SJSA1 (cell line): ENCODE results near the gene NDUFA12. TPM values are rescaled to one million over a fixed set of nuclear protein-coding genes. Genes with fewer than 3 reads are reported as not detected.

ENCODE experiments used
- DNase-seq, 2 experiments: peaks; one replicate each; pipeline ENCODE4 v3.0.0-alpha.2; 2015 to 2020; ENCODE audit warnings: low spot score in 2 of 2, low read depth in 1 of 2
- H3K27ac ChIP-seq: fragments of 250-450 bp; sonication (Bioruptor Pico); 2 replicates; pipeline ENCODE4 v1.5.1; 2020; ENCODE audit warnings: mild to moderate bottlenecking, moderate library complexity
- H3K27me3 ChIP-seq: fragments of 250-450 bp; sonication (Bioruptor Pico); replicated peaks from 2 replicates; pipeline ENCODE4 v1.5.1; 2020; ENCODE audit warnings: mild to moderate bottlenecking, moderate library complexity
- H3K36me3 ChIP-seq: fragments of 250-450 bp; sonication (Bioruptor Pico); 2 replicates; pipeline ENCODE4 v1.5.1; 2020; ENCODE audit warnings: mild to moderate bottlenecking
- H3K4me1 ChIP-seq: fragments of 250-450 bp; sonication (Bioruptor Pico); replicated peaks from 2 replicates; pipeline ENCODE4 v1.6.1; 2021; ENCODE audit warnings: mild to moderate bottlenecking
- H3K4me3 ChIP-seq: fragments of 250-450 bp; sonication (Bioruptor Pico); 2 replicates; pipeline ENCODE4 v1.5.1; 2020; ENCODE audit warnings: mild to moderate bottlenecking
- H3K9me3 ChIP-seq: fragments of 250-450 bp; sonication (Bioruptor Pico); replicated peaks from 2 replicates; pipeline ENCODE4 v1.5.1; 2020; ENCODE audit warnings: mild to moderate bottlenecking
- total RNA-seq: library from RNA; depleted of rRNA; stranded (reverse); fragments of >200 nt; shearing (Covaris generic); gene quantifications from 2 replicates; pipeline ENCODE4 v1.2.3, GENCODE V29; 2014; rRNA removed

The NDUFA12 gene
- total RNA-seq = 283 and 390 TPM in 2 replicates

DNA sequence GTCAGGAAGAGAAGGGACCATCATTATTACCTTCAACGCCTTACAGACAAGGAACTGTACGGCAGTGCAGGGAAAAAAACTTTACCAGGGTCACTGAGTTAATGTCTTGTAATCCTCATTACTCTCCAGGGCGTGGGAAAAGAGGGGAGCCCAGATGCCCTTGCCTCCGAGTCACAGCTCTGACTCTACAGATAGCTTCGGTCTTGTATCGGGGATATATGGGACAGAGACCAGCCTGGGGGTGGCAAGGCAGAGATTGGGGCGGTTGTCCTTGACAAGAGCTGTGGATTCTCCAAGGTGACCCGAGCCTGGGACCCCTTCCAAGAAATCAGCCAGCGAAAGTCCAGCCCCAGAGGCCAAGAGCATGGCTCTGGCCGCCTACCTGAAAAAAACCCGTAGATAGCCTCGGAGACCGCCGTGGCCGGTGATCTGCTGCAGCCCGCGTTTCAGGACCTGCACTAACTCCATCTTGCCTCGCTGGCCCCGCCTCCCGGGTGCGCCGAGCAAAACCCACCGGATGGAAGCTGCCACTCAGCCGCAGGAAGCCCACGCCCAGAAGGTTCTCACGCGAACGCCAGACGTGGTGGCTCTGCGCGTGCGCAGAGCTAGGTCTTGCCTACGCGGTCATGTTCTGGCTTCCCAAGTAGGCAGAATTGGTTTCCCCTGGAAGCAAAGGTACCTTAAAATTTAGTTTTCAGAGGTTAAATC is at the start of gene NDUFA12:
TSS of gene NDUFA12 (minus strand) at position 485 of the 708 bp plus-strand sequence. CDS start at position 468, 17 bp downstream.
- peak; percentile 84 to 96 for DNase-seq
- H3K4me1 ChIP-seq = peaks cover 33% of the 10 kb centered on the region

DNA sequence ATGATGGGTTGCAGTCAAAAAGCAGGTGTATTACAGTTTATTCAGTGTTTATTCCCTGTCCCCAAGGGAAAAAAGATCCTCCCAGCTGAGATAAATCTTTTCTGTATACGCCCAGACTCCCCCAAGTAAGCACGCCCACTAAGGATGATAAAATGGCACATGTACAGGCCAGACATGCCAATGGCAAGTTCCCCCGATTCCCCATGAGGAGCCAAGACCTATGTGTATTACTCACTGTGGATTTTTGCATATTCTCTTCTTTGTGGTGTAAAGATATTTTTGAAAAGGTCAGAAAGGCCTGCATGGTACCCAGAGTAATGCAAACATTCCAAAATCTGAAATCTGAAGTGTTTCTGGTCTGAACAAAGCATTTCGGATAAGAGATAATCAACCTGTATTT is 47.7 kb upstream of the NDUFA12 start:
- no peak for DNase-seq
- Histone ChIP-seq H3K4me1 (no peaks in the 10 kb centered on the region), H3K36me3 (peaks cover 48% of the 10 kb centered on the region), H3K27ac (no peak overlapping the region), H3K4me3 (no peak overlapping the region), H3K27me3 (no peaks in the 10 kb centered on the region), H3K9me3 (no peaks in the 10 kb centered on the region)

More for the DNA sequence above, at the start of gene NDUFA12:
- no peaks in the 10 kb centered on the region for H3K27me3 ChIP-seq
- peak within 1 kb of the TSS; percentile 56 for H3K4me3 ChIP-seq
- H3K27ac ChIP-seq = peak within 1 kb of the TSS; percentile 68
- peaks cover 7% of the 10 kb centered on the region; the same call in 1 of the 2 replicates for H3K9me3 ChIP-seq
- peaks cover 30% of the 10 kb centered on the region for H3K36me3 ChIP-seq

DNA sequence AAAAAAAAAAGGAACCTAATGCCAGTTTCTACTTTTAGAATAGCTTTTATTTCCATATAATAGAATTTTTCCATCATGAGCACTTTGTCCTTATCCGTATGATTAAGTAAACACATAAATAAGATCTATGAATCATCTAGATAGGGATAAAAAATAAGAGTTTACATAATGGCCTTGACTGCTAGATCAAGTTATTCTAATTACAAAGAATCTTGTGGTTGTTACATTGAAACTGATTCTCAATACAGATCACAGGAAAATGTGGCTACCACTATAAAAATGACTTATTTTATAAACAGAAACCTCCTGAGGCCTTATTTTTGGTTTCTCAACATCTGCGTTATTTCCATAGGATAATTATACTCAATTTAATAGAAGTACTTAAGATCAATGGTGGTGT is 34.4 kb upstream of the NDUFA12 start:
- peak in 1 of 2 experiments; percentile 12 for DNase-seq
- no peaks in the 10 kb centered on the region for H3K27me3 ChIP-seq
- H3K4me3 ChIP-seq = no peak overlapping the region
- peaks cover 9% of the 10 kb centered on the region for H3K4me1 ChIP-seq
- no peak overlapping the region for H3K27ac ChIP-seq
- peaks cover 34% of the 10 kb centered on the region for H3K36me3 ChIP-seq
- H3K9me3 ChIP-seq = no peaks in the 10 kb centered on the region

DNA sequence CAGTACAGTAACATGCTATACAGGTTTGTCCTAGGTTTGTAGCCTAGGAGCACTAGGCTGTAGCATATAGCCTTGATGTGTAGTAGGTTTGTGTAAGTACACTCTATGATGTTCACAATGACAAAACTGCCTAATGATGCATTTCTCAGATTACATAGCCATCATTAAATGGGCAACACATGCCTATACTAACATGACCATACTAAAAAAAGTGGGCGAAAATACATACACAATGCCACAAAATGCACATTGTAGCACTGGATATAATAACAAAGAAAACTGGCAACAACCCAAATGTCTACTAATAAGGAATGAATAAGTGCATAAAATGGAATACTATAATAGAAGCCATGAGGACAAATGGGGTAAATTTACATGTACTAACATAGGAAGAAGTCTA is 31.3 kb upstream of the NDUFA12 start:
- Histone ChIP-seq H3K9me3 (no peaks in the 10 kb centered on the region), H3K27me3 (no peaks in the 10 kb centered on the region), H3K36me3 (peaks cover 35% of the 10 kb centered on the region), H3K27ac (no peak overlapping the region), H3K4me1 (peaks cover 9% of the 10 kb centered on the region), H3K4me3 (no peak overlapping the region)
- no peak for DNase-seq

DNA sequence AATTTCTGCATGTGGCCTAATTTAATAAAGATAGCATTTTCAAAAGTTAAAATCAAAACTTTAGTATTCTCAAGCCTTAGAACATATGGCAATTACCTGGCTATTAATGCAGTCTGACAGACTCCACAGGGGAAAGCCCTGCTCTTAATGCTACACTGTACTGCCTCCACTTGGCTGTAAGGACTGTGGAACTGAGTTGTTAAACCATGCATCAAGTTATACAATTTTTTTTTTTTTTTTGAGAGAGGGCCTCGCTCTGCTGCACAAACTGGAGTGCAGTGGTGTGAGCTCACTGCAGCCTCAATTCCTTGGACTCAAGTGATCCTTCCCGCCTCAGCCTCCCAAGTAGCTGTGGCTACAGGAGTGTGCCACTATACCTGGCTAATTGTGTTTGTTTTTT is 19.0 kb upstream of the NDUFA12 start:
- no peak for DNase-seq
- Histone ChIP-seq H3K4me3 (no peak overlapping the region), H3K27ac (no peak overlapping the region), H3K27me3 (no peaks in the 10 kb centered on the region), H3K36me3 (peaks cover 16% of the 10 kb centered on the region), H3K4me1 (no peaks in the 10 kb centered on the region), H3K9me3 (no peaks in the 10 kb centered on the region)

DNA sequence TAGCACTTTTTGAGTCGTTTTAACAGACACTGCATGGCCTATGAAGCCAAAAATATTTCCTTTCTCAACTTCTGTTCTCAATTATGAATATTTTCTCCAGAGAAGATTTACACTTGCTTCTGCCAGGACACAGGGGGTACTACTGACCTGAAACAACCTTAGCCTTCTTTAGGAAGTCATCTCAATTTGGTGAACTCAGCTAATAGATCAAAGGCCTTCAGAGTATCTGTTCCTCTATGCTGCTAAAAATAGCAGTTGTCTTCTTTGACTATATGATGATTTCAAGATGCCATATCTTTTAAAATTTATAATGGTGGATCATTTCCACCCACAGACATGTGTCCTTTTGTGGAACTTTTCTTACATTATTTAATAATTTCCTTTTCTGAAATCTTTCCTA is 14.0 kb upstream of the NDUFA12 start:
- H3K27ac ChIP-seq = no peak overlapping the region
- H3K36me3 ChIP-seq = peaks cover 3% of the 10 kb centered on the region; the same call in 1 of the 2 replicates
- H3K9me3 ChIP-seq = no peaks in the 10 kb centered on the region
- H3K4me3 ChIP-seq = no peak overlapping the region
- H3K4me1 ChIP-seq = no peaks in the 10 kb centered on the region
- no peaks in the 10 kb centered on the region for H3K27me3 ChIP-seq
- no peak for DNase-seq

DNA sequence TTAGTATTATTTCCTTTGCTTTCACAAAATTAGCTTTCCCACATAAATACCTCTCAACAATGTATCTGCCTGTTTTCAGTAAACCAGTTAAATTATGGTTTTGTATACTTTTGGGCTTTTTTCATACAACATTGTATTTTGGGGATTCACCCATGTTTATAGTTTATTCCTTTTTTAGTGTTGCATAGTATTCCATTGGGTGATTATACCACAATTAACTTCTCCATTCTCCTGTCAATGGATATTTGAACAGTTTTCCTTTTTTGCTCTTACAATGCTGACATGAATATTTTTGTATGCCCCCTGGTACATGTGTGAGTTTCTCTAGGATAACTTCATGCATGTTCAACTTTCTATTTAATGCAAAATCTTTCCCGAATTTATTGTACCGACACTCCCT is 12.6 kb upstream of the NDUFA12 start:
- Histone ChIP-seq H3K27me3 (no peaks in the 10 kb centered on the region), H3K9me3 (no peaks in the 10 kb centered on the region), H3K4me3 (no peak overlapping the region), H3K4me1 (no peaks in the 10 kb centered on the region), H3K27ac (no peak overlapping the region), H3K36me3 (no peaks in the 10 kb centered on the region)
- DNase-seq = no peak

DNA sequence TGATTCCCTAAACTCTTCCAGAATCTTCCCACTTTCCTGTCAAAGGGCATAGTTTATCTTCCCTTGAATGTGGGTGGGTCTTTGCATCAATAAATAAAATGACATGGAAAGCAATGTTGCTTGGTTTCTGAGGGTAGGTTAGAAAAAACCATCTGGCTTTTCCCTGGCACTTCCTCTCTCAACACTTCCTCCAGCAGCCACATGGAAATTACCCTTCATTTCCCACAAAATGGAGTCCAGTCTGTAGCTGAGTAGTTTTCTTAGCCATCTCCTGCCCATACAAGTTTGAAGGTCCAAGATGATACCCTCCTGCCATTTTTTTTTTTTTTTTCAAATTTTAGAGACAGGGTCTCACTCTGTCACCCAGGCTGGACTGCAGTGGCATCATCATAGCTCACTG is 11.1 kb upstream of the NDUFA12 start:
- no peaks in the 10 kb centered on the region for H3K9me3 ChIP-seq
- H3K4me1 ChIP-seq = no peaks in the 10 kb centered on the region
- no peak for DNase-seq
- no peaks in the 10 kb centered on the region for H3K27me3 ChIP-seq
- H3K27ac ChIP-seq = no peak overlapping the region
- no peak overlapping the region for H3K4me3 ChIP-seq
- no peaks in the 10 kb centered on the region for H3K36me3 ChIP-seq

DNA sequence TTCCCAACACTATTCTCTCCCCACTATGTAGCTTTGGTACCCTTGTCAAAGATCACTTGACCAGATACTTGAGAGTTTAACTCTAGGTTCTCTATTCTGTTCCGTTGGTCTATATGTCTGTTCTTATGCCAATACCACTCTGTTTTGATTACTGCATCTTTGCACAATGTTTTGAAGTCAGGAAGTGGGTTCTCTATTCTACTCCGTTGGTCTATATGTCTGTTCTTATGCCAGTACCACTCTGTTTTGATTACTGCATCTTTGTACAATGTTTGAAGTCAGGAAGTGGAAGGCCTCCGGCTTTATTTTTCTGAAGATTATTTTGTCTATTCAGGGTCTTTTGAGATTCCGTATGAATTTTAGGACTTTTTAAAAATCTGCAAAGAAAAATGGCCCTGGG is 2.7 kb upstream of the NDUFA12 start:
- DNase-seq = no peak
- Histone ChIP-seq H3K9me3 (peaks cover 7% of the 10 kb centered on the region; the same call in 1 of the 2 replicates), H3K27ac (no peak overlapping the region), H3K4me1 (peaks cover 14% of the 10 kb centered on the region), H3K27me3 (no peaks in the 10 kb centered on the region), H3K4me3 (no peak overlapping the region), H3K36me3 (peaks cover 7% of the 10 kb centered on the region)

DNA sequence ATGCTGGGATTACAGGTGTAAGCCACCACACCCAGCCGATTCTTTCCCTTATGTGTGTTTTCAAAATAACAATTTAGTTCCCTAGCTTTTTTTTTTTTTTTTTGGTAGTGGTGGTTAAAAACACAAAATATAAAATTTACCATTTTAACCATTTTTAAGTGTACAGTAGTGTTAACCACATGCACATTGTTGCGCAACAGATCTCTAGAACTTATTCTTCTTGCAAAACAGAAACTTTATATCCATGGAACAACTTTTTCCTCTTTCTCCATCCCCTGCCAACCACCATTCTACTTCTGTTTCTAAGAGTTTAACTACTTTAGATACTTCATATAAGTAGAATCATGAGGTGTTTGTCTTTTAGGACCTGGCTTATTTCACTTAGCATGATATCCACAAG is 1.1 kb upstream of the NDUFA12 start:
- DNase-seq = no peak
- no peak overlapping the region for H3K4me3 ChIP-seq
- H3K27me3 ChIP-seq = no peaks in the 10 kb centered on the region
- H3K36me3 ChIP-seq = peaks cover 23% of the 10 kb centered on the region
- H3K27ac ChIP-seq = no peak overlapping the region; the same call in 1 of the 2 replicates
- H3K4me1 ChIP-seq = peaks cover 25% of the 10 kb centered on the region
- H3K9me3 ChIP-seq = peaks cover 7% of the 10 kb centered on the region; the same call in 1 of the 2 replicates

DNA sequence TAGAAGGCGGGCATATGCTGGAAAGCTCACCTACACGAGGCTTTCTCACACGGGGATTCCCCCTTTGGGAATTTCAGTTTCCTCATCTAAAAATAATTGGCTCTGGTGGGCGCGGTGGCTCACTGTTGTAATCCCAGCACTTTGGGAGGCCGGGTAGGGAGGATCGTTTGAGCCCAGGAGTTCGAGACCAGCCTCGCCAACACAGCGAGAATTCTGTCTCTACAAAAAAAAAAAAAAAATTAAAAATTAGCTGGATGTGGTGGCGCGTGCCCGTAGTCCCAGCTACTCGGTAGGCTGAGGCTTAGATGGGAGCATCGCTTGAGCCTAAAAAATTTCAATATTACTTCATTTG is 400 bp upstream of the NDUFA12 start:
- DNase-seq = no peak
- H3K36me3 ChIP-seq = peaks cover 25% of the 10 kb centered on the region
- no peaks in the 10 kb centered on the region for H3K27me3 ChIP-seq
- H3K4me3 ChIP-seq = peak overlapping the region; percentile 56
- peak overlapping the region; percentile 68 for H3K27ac ChIP-seq
- H3K9me3 ChIP-seq = peaks cover 7% of the 10 kb centered on the region; the same call in 1 of the 2 replicates
- H3K4me1 ChIP-seq = peaks cover 31% of the 10 kb centered on the region

DNA sequence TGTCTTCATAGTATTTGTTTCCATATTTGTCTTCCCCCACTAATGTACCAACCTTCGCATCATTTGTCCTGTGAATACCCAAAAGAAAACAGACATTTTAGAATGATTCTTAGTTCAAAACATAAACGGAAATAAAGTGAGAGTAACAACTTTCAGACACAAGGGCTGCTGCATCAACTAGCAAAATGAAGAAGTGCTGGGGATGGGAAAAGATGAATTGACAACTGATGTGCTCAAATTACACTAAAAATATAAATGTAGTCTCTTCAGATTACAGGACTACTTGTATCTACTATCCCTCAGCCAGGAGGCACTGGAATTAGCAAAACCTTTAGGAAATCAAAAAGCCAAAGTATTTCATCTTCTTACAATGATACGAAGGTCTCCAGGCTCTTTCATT is 743 bp downstream of the NDUFA12 start:
- Histone ChIP-seq H3K27ac (peak overlapping the region; percentile 68), H3K9me3 (peaks cover 7% of the 10 kb centered on the region; the same call in 1 of the 2 replicates), H3K4me1 (peaks cover 33% of the 10 kb centered on the region), H3K27me3 (no peaks in the 10 kb centered on the region), H3K36me3 (peaks cover 30% of the 10 kb centered on the region), H3K4me3 (peak overlapping the region; percentile 56)
- DNase-seq = no peak

DNA sequence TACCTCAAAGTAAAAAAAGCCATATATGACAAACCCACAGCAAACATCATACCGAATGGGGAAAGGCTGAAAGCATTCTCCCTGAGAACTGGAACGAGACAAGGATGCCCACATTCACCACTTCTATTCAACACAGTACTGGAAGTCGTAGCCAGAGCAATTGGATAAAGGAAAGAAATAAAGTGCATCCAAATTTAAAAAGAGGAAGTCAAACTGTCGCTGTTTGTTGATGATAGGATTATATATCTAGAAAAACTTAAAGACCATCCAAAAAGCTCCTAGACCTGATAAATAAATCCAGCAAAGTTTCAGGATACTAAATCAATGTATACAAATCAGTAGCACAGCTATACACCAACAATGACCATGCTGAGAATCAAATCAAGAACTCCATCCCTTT is 5.2 kb downstream of the NDUFA12 start:
- Histone ChIP-seq H3K27ac (no peak overlapping the region), H3K27me3 (no peaks in the 10 kb centered on the region), H3K4me3 (no peak overlapping the region), H3K4me1 (peaks cover 44% of the 10 kb centered on the region), H3K36me3 (peaks cover 44% of the 10 kb centered on the region), H3K9me3 (no peaks in the 10 kb centered on the region)
- no peak for DNase-seq

DNA sequence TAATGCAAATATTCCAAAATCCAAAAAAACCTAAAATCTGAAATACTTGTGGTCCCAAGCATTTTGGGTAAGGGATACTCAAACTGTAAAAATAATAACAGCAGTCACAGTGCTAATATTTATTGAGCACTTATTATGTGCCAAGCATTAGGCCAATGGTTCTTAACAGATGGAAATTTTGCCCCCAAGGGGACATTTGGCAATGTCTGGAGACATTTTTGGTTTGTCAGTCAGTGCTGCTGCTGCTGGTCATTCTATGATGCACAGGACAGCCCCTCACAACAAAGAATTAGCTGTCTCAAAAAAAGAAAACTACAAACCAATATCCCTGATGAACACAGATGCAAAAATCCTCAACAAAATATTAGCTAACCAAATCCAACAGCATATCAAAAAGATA is 5.8 kb downstream of the NDUFA12 start:
- Histone ChIP-seq H3K9me3 (no peaks in the 10 kb centered on the region), H3K36me3 (peaks cover 48% of the 10 kb centered on the region), H3K27ac (no peak overlapping the region), H3K4me3 (no peak overlapping the region), H3K4me1 (peaks cover 43% of the 10 kb centered on the region), H3K27me3 (no peaks in the 10 kb centered on the region)
- no peak for DNase-seq

DNA sequence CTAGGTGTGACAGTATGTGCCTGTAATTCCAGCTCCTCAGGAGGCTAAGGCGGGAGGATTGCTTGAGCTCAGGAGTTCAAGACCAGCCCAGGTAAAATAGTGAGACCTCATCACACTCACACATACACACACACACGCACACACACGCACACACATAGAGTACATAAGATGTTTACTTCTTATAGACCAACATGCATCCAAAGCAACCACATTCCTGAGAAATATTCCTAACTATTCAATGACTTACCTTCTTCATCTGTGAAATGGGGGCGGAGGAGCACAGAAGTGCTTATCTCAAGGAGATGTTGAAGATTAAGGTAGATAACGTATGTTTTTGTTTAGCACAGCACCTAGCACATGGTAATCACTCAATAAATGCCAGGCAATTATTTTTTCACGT is 6.4 kb downstream of the NDUFA12 start:
- Histone ChIP-seq H3K9me3 (no peaks in the 10 kb centered on the region), H3K4me1 (peaks cover 39% of the 10 kb centered on the region), H3K36me3 (peaks cover 54% of the 10 kb centered on the region), H3K4me3 (no peak overlapping the region), H3K27me3 (no peaks in the 10 kb centered on the region), H3K27ac (no peak overlapping the region)
- DNase-seq = no peak
